Measurements from ENCODE around the gene PRKCB. TPM values are rescaled to one million over a fixed set of nuclear protein-coding genes. Genes with fewer than 3 reads are reported as not detected.

PRKCB gene
- total and polyA plus RNA-seq, 2 donors from 2014 or later: 0.62 to 17.8 TPM

- intact Hi-C loops (cut with DNase I): no loop called here
- no peaks in the 10 kb centered on the region for H3K9me3 ChIP-seq (ENCODE audit: control insufficient read depth in 2 of 3, insufficient read depth in 1 of 3, low read length in 3 of 3)
- no peak overlapping the region for H3K4me3 ChIP-seq (ENCODE audit: low read length in 3 of 3)
- TF ChIP-seq CTCF (IDR thresholded peaks at IDR 0.05; ENCODE audit: borderline replicate concordance, extremely low read depth, insufficient read depth): no peak
- no peaks in the 10 kb centered on the region for H3K4me1 ChIP-seq (ENCODE audit: control insufficient read depth in 2 of 3, insufficient read depth in 2 of 3, low read depth in 1 of 3, low read length in 3 of 3)
- no peak overlapping the region for H3K27ac ChIP-seq (ENCODE audit: low read depth in 2 of 2, low read length in 2 of 2)
- DNase-seq (no peak), FAIRE-seq (no peak)
- no peaks in the 10 kb centered on the region for H3K36me3 ChIP-seq (ENCODE audit: control insufficient read depth in 2 of 3, insufficient read depth in 3 of 3, low read length in 3 of 3)
- no peak overlapping the region for H3K9ac ChIP-seq (ENCODE audit: low read length in 3 of 3)
- no peaks in the 10 kb centered on the region for H3K27me3 ChIP-seq (ENCODE audit: control insufficient read depth, insufficient read depth, low read length)
These were observed 112.1 kb downstream of the PRKCB start for GRCh38 chr16:23947838-23948237.

DNA sequence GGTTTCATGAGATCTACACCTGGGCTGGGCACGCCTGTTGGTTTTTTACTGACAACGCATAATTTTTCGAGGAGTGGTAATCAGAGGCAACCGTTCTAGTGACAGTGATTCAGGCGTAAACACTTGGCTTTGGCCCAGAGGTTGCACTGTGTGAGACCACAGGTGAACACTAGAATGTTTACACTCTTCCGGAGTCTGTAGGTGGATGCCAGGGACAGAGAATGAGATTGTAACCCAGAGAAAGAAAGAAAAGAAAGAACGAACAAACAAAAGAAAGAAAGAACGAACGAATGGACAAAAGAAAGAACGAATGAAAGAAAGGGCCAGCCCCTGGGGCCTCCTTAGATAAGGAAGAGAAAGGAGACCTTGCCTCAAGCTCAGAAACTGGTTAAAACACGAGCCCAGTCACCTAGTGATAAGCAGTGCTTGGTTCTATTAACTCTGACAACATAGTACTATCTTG lies 113.2 kb downstream of the PRKCB start:
- no peak for FAIRE-seq

DNA sequence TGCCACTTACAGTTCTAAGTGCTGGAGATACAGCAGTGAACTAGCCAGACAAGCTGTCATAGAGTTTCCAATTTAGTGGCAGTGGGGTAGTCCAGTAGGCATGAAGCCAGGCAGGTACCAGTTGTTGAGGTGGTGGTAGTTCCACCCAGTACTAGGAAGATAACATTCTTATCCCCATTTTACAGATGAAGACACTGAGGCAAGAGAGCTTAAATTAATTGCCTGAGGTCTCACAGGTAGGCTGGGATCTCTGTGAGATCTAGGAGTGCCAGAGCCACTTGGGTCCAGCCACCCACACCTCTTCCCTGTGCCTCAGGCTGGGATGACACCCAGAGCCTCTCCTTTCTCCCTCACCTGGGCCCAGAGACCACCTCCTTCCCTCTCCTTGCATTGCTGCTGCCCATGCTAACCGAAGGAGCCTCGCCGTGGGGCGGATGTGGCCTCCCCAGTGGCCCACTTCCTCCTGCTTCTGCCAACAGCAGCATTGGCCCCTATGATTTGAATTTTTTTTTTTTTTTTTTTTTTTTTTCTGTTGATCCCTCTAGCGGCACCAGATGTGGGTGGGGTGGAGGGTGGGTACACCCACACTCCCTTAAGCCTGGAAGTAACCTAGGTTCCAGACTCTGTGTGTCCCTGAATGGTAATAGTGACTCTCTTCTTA lies 114.0 kb downstream of the PRKCB start:
- FAIRE-seq (no peak), DNase-seq (peak in 1 of 5 donors; percentile 80)
- Histone ChIP-seq H3K27me3 (ENCODE audit: control insufficient read depth, insufficient read depth, low read length) (no peaks in the 10 kb centered on the region), H3K9me3 (ENCODE audit: control insufficient read depth in 2 of 3, insufficient read depth in 1 of 3, low read length in 3 of 3) (no peaks in the 10 kb centered on the region), H3K36me3 (ENCODE audit: control insufficient read depth in 2 of 3, insufficient read depth in 3 of 3, low read length in 3 of 3) (no peaks in the 10 kb centered on the region), H3K9ac (ENCODE audit: low read length in 3 of 3) (no peak overlapping the region), H3K27ac (ENCODE audit: low read depth in 2 of 2, low read length in 2 of 2) (no peak overlapping the region), H3K4me3 (ENCODE audit: low read length in 3 of 3) (no peak overlapping the region), H3K4me1 (ENCODE audit: control insufficient read depth in 2 of 3, insufficient read depth in 2 of 3, low read depth in 1 of 3, low read length in 3 of 3) (no peaks in the 10 kb centered on the region)
- intact Hi-C loops (cut with DNase I): no loop called here
- no peak for TF ChIP-seq CTCF (IDR thresholded peaks at IDR 0.05; ENCODE audit: borderline replicate concordance, extremely low read depth, insufficient read depth)

More for the DNA sequence above, 113.2 kb downstream of the PRKCB start:
- no peak for DNase-seq
- Histone ChIP-seq H3K4me1 (ENCODE audit: control insufficient read depth in 2 of 3, insufficient read depth in 2 of 3, low read depth in 1 of 3, low read length in 3 of 3) (no peaks in the 10 kb centered on the region), H3K27ac (ENCODE audit: low read depth in 2 of 2, low read length in 2 of 2) (no peak overlapping the region), H3K36me3 (ENCODE audit: control insufficient read depth in 2 of 3, insufficient read depth in 3 of 3, low read length in 3 of 3) (no peaks in the 10 kb centered on the region), H3K4me3 (ENCODE audit: low read length in 3 of 3) (no peak overlapping the region), H3K9ac (ENCODE audit: low read length in 3 of 3) (no peak overlapping the region), H3K9me3 (ENCODE audit: control insufficient read depth in 2 of 3, insufficient read depth in 1 of 3, low read length in 3 of 3) (no peaks in the 10 kb centered on the region), H3K27me3 (ENCODE audit: control insufficient read depth, insufficient read depth, low read length) (no peaks in the 10 kb centered on the region)
- intact Hi-C loops (cut with DNase I): no loop called here
- no peak for TF ChIP-seq CTCF (IDR thresholded peaks at IDR 0.05; ENCODE audit: borderline replicate concordance, extremely low read depth, insufficient read depth)

Measured in kidney (tissue), 14 donors.